GM12872 (cell line): ENCODE results near the gene SYT8.

ENCODE experiments used
- CTCF ChIP-seq: IDR thresholded peaks from 3 replicates; pipeline ENCODE4 v1.5.1; 2011; ENCODE audit warnings: low read depth, mild to moderate bottlenecking, low read length, moderate library complexity; ENCODE audit not compliant: insufficient read depth

Gene SYT8

GRCh38 chr11:1872267-1872985, 37.6 kb downstream of the SYT8 start:
- no peak for TF ChIP-seq CTCF

GRCh38 chr11:1873048-1873812, 38.4 kb downstream of the SYT8 start:
- TF ChIP-seq CTCF, result no peak

- no peak for TF ChIP-seq CTCF
These were observed 40.5 kb downstream of the SYT8 start for GRCh38 chr11:1875093-1875850.

- peak; percentile 59 for TF ChIP-seq CTCF
These were observed 41.7 kb downstream of the SYT8 start for GRCh38 chr11:1876361-1877063.

- no peak for TF ChIP-seq CTCF
These were observed 42.7 kb downstream of the SYT8 start for GRCh38 chr11:1877211-1878136.

- no peak for TF ChIP-seq CTCF
These were observed 43.6 kb downstream of the SYT8 start for GRCh38 chr11:1878137-1879031.
